Mesenteric fat pad (tissue), 1 donor: ENCODE measurements around the gene GON4L. TPM values are rescaled to one million over a fixed set of nuclear protein-coding genes. Genes with fewer than 3 reads are reported as not detected.
"Not testable (repeated sequence)": the region's sequence is repeated elsewhere in the genome, so short reads cannot be mapped to it uniquely, and the experiment has no call there.

ENCODE experiments used
- DNase-seq: peaks from one replicate; pipeline ENCODE4 v3.0.0-alpha.2; 2020; ENCODE audit warnings: low spot score
- long read RNA-seq: library from polyadenylated mRNA; unstranded; transcript quantifications from one replicate; pipeline ENCODE4 v2.0.0, GENCODE V29; 2020
- total RNA-seq: library from RNA; stranded (reverse); fragmentation: NEBNext Ultra II Directional; extraction: Animal tissue kit (Norgen Biotek cat#: 25700); gene quantifications from one replicate; pipeline ENCODE4 v1.2.1, GENCODE V29; 2021
- donor health status: DM: yes; HTN: yes; CAD: no.

GON4L gene, protein sequence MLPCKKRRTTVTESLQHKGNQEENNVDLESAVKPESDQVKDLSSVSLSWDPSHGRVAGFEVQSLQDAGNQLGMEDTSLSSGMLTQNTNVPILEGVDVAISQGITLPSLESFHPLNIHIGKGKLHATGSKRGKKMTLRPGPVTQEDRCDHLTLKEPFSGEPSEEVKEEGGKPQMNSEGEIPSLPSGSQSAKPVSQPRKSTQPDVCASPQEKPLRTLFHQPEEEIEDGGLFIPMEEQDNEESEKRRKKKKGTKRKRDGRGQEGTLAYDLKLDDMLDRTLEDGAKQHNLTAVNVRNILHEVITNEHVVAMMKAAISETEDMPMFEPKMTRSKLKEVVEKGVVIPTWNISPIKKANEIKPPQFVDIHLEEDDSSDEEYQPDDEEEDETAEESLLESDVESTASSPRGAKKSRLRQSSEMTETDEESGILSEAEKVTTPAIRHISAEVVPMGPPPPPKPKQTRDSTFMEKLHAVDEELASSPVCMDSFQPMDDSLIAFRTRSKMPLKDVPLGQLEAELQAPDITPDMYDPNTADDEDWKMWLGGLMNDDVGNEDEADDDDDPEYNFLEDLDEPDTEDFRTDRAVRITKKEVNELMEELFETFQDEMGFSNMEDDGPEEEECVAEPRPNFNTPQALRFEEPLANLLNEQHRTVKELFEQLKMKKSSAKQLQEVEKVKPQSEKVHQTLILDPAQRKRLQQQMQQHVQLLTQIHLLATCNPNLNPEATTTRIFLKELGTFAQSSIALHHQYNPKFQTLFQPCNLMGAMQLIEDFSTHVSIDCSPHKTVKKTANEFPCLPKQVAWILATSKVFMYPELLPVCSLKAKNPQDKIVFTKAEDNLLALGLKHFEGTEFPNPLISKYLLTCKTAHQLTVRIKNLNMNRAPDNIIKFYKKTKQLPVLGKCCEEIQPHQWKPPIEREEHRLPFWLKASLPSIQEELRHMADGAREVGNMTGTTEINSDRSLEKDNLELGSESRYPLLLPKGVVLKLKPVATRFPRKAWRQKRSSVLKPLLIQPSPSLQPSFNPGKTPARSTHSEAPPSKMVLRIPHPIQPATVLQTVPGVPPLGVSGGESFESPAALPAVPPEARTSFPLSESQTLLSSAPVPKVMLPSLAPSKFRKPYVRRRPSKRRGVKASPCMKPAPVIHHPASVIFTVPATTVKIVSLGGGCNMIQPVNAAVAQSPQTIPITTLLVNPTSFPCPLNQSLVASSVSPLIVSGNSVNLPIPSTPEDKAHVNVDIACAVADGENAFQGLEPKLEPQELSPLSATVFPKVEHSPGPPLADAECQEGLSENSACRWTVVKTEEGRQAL (N-terminal part only)
- total RNA-seq = 53.0 TPM
- long read RNA-seq, partial matches to known transcripts = 10 of 30 reads
- long read RNA-seq, other reads (novel, unspliced or antisense) = 20 of 30 reads

DNA sequence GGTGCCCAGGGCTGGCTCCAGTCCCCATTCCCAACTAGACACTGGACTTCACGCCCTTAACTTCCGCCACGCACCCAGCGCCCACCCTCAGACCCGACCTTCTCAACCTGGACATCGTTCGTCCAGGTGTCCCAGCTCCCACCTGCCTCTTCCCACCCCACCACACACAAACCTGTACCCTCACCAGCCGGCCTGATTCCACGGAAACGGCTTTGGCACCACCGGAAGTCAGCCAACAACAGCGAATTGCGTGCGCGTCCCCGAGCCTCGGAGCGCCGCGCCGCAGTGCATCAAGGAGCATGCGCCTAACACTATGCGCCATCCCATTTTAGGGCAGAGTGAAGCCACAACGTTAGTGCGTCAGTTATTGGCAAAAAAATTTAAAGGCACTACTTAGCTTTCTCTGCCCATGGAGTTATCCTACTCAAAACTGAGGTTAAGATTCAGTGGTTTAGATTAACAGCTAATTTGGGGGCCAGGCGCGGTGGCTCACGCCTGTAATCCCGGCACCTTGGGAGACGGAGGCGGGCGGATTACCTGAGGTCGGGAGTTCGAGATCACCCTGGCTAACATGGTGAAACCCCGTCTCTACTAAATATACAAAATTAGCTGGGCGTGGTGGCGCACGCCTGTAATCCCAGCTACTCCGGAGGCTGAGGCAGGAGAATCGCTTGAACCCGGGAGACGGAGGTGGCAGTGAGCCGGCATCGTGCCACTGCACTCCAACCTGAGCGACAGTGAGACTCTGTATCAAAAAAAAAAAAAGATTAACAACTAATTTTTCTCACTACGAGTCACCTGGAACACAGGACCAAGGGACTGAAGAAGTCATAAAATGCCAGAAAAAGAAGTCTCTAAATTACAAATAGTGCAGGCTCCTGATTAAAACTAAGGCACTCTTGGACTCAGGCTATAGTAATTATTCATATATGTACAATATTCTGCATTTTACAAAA is at the start of gene GON4L:
TSS of gene GON4L (minus strand) at position 240 of the 956 bp plus-strand sequence. CDS start 3,434 bp downstream, outside the sequence.
- DNase-seq = peak; percentile 96

DNA sequence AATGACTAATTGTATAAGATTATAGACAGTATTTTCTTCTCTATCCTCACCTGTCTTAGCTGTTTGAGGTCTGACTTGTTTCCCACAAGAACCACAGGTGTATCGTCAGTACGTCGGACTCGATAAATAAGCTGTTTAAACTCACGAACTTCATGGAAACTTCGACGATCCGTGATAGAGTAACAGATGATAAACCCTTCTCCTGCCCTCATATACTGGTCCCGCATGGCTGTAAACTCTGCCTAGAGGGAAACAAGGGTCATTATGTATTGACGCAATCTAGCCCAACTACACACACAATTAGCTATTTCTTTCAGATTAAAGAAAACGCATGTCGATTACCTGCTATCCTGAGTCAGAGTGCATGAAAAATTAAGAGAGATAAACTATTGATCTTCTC is 47.2 kb upstream of the GON4L start:
- no peak for DNase-seq

DNA sequence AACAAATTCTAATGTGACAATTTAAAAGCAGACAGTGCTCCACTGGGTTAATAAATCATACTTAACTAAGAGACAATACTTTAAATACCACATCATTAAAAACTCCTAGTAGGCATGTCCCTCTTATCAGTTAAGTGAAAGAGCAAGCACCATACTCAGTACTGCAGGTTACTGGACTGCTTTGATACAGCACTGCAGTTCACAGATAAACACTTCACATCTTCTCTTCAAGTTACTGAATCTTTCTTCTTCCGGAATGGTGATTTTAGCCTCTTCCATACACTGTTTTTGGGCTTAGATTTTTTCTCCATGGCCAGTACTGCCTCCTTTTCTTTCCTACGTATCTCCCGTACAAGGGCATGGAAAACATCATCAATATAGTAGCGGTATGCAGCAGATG is 43.1 kb upstream of the GON4L start:
- no peak for DNase-seq

DNA sequence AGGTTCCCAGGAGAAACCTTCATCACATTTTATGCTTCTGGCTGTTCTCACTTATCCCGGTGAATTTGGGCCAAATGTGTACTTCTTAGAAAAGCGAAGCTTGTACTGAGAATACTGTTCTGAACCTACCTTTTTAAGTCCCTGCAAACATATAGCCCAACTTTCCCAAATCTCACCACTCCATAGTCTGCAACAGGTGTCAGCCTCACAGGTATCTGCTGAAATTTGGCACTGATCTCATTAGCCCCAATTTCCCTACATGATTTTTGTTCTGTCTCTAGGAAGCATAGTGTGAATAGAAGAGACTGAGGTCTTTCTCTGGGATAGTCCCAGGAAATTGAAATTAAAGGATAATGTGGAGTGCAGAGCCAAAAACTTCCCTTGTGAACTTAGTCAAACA is 42.7 kb upstream of the GON4L start:
- DNase-seq = no peak

DNA sequence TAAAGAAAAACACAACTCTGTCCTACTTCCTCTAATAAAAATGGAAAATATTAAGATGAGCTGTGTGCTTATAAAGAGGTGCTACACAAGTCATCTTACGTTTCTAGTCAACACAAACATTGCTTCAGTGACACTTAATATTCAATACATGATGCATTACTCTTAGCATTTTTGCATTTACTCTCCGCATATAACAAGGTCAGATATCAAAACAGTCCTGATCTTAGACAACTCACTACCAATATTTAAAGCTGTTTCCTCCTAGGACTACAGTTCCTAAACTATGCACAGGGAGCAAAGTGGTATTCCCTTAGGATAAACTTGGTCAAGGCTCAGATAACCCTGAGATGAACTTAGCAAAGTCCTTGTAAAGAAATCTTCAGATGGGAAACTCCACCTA is 41.9 kb upstream of the GON4L start:
- DNase-seq = no peak

DNA sequence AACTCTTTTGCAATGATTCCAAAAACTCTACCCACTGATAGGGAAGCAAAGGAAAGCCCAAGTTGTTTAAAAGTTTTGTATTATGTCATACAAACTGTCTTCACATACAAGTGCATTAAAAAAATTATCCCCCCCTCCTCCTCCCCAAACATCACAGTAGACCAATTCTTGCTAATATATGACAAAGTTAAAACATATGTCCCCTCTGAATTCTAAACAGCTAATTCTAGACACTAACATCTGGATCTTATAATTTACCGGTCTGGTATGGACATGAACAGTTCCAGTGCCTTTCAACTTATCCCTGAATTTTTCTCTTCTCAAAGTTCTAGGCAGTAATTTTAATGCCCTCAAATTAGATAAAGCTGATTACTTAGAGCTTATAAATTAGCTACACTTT is 40.7 kb upstream of the GON4L start:
- no peak for DNase-seq

DNA sequence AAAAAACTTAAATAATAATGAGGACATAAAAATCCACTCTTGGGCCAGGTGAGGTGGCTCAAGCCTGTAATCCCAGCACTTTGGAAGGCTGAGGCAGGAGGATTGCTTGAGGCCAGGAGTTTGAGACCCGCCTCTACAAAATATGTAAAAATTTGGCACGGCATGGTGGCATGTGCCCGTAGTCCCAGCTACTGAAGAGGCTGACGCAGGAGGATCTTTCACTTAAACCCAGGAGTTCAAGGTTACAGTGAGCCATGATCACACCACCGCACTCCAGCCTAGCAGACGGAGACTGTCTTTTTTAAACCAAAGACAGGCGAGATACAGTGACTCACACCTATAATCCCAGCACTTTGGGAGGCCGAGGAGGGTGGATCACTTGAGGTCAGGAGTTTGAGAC is 39.5 kb upstream of the GON4L start:
- not testable (repeated sequence) for DNase-seq

DNA sequence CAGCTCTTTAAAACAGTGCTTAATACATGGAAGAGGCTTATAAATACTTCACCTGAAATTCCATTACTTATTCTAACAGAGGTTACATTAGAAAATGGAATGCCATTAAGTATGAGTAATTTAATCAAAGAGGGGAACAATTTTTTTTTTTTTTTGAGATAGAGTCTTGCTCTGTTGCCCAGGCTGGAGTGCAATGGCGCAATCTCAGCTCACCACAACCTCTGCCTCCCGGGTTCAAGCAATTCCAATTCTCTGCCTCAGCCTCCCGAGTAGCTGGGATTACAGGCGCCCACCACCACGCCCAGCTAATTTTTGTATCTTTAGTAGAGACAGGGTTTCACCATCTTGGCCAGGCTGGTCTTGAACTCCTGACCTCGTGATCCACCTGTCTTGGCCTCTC is 38.6 kb upstream of the GON4L start:
- DNase-seq = not testable (repeated sequence)

DNA sequence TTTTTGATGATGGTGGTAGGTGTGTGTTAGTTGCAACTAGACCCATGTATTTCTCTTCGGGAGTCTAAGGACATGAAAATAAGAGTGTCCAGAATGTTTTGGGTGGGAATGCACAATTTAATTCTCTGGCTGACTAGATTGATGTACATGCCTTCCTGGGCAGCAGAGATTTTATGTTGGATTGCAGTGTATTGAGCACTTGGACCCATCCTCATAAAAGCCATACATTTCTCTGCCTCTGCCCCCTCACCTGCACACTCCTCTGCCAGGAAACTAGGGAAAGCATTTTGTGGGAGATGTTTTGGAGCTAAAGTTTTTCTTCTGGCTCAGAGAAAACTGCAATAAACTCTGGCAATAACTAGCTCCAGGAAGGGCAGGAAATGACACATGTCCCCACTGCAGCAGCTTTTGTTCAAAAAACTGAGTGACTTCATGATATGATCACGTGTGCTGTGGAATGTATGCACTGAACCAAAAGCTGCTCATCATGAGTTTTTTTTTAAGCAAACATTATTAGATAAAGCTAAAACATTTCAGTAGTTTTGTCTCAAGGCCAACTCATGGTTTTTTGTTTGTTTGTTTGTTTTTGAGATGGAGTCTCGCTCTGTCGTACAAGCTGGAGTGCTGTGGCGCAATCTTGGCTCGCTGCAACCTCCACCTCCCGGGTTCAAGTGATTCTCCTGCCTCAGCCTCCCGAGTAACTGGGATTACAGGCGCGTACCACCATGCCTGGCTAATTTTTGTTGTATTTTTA is 36.6 kb upstream of the GON4L start:
- no peak for DNase-seq

DNA sequence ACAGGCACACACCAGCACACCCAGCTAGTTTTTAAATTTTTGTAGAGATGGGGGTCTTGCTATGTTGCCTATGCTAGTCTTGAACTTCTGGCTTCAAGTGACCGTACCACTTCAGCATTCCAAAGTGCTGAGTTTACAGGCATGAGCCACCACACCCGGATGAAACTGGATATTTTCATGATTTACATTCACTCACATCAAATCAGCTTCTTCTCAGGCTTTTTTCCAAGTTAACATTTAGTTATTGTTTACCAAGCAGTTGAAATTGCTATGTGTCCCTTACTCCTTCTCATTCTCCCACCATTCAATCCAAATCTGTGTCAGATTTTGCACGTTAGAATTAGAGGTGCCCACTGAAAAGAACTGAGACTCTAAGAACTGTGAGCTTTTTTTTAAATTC is 35.8 kb upstream of the GON4L start:
- no peak for DNase-seq

DNA sequence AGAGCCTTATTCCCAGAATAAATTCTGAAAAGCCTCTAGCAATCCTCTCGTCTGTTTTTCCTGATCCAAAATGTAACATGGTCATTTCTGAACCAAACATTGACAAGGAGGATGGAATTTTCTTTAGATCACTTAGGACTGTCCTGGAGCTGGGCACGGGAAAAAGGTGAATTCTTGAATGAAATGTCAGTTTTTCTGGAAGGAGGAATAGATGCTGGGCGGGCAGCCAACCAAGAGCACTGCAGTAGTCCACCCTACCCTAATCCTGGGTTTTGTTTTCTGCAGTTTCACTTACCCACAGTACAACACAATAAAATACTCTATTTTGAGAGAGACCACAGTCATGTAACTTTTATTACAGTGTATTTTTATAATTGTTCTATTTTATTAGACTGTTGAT is 33.2 kb upstream of the GON4L start:
- no peak for DNase-seq

DNA sequence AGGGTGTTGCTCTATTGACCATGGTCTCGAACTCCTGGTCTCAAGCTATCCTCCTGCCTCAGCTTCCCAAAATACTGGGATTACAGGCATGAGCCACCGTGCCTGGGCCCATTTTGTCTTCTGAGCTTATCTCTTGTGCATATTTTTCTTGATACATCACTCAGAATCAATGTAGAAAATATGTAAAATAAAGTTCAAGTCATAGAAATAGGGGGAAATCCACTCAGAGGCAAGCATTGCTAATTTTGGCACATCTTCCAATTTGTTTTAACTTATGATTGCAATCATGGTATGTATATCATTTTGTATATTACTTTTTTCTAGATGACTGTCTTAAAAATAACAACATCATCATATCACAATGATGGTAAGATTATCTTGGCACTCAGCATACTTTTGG is 32.6 kb upstream of the GON4L start:
- DNase-seq = no peak

DNA sequence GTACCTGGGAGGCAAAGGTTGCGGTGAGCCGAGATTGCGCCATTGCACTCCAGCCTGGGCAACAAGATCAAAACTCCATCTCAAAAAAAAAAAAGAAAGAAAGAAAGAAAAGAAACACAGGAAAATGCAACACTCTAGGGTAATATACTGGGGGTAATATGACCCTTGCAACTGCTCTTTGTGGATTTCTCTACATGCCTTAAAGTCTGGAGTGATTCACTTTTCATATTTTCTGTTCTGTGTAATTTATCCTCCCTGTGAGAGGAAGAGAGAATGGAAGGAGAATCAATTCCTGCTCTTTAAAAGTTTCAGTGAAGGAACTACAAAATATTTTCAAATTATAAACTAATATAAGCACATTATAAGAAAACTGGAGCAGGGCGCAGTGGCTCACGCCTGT is 31.5 kb upstream of the GON4L start:
- DNase-seq = no peak

DNA sequence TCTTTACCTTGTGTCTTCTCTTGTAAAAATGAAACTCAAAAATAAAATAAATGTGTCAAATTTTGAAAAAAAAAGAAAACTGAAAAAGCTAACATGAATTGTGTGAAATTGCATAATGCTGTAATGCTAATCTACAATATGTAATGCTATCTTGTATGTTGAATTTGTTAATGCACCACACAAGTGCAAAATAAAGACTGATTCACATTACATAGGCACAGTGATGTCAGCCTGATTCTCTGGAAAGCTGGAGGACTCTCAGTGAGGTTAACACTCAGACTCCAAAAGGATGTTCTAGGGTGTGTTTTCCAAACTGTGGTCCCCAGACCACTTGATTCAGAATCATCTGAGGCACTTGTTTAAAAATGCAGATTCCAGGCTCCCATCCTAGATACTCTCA is 28.0 kb upstream of the GON4L start:
- DNase-seq = no peak

DNA sequence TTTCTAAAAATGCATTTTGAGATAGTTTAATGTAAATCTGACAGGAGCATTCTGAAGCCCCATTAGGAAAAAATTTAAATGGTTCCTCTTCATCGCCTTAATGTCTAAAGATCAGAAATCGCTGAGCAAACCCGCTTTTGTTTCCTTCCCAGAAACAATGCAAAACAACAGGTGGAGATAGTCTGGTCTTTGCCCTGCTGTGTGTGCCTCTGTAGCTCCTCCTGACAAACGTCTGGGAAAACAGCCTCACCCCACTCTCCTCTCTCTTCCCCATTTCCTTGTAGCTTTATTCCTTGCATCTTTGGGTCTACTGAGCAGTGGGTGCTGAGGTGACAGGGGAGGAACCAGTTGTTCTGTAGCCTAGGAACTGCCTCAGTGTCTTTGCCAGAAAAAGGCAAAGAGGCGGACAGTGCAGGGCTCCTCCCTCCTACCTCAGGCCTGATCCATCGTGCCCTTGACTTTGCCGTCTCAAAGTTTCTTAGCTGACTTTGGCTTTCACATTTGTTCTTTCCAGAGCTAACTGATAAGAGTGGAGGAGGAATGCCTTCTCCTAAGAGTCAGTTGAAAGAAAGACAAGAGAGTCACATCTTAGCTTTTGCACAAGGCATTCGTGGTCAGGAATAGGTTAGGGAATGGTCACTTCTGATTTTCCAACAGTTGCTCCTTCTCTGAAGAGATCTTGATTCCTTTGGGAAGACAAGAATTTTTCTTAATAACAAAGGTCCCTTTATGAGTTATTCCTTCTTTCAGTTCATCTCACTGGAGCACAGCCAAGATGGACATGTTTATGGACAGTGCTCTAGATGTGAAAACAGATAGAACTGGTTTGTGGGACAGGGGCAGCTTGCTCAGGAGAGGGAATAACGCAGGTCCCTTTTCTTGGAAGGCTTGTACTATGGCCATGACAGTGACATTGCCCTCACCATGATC is 27.3 kb upstream of the GON4L start:
- no peak for DNase-seq

DNA sequence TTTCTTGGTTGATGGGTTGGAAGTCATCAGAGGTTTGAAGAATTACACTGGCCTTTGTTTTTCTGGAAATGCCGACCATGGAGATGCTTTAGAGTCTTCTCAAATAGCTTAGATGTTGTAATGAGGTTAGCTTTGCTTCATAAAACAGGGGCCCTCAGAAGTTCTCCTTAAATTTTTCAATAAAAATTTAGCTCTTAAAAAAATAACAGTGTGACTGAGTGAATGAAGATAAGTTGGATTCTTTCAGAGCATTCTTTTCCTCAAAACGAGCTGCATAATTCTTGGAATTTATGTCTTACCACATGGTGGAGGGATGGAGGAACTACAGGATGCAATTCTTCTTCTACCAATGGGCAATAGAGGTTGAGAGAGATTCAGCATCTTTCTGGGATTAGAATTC is 25.8 kb upstream of the GON4L start:
- no peak for DNase-seq

DNA sequence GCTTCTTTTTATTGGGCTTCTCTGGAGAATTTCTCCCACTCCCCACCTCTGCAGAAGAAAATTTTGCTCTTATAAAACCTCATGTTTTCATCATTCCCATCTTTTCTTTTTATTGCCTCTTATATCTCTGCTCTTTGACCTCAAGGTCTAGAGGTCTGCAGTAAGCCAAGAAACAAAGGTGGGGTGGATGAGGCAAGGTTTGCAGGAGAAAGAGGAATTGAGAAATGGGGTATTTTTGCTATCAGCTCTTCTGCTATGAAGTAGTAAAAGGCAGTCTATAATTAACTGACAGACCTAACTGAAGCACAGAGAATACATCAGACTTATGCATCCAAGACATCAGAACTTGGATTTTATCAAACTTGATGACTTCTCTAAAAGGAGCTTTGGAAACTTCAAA is 25.2 kb upstream of the GON4L start:
- DNase-seq = no peak

DNA sequence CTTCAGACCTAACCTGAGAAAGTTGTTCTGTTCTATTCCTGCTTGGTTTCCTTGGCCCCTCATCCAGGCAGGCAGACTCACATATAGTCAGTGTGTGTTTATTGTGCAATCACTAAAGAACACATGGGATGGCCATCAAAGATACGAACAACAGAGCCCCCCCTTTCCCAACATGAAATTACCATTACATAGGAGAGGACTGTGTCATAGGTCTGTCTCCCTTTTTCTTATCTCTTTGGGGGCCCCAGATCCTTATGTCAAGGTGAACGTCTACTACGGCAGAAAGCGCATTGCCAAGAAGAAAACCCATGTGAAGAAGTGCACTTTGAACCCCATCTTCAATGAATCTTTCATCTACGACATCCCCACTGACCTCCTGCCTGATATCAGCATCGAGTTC is 23.9 kb upstream of the GON4L start:
- DNase-seq = no peak
